ENCODE results near the gene COL15A1.

Gene COL15A1

DNA sequence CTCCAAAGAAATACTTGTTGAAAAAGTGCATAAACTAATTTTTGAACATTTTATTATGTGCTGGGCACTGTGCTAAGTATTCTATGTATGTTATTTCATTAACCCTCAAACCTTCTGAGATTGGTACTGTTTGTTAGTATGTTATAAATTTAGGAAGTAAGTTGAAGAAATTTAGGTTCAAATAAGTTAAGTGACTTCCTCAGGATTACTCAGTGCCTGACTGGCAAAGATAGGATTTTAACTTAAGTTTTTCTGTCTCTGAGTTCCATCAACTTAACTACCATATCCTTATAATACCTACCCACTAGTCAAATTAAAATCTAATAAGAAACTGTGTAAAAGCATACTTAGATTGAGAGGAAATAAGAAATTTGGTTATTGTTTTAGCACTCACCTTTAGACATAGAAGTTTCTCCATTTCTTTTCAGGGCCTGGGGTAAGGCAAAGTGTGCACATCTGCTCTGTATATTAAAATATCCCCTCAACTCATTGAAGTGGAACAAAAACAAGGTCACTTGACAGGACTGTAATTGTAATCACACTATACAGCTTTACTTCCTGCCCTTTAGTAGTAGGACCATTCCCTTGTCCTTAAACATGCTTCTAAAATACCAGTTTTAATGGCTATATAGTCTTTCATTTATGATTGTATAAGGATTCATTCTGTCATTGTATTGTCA, 176.4 kb downstream of the COL15A1 start:
- DNase-seq = no peak
